Mesothelial cell of epicardium (in vitro differentiated cells): ENCODE data around the gene LHX4. TPM values are rescaled to one million over a fixed set of nuclear protein-coding genes. Genes with fewer than 3 reads are reported as not detected.

ENCODE experiments used
- DNase-seq, 2 experiments: peaks; one replicate each; pipeline ENCODE4 v3.0.0; 2021; ENCODE audit warnings: low spot score in 2 of 2; ENCODE audit not compliant: unreplicated experiment in 2 of 2
- H3K27ac Mint-ChIP-seq: 2 replicates; pipeline ENCODE4 v1.8.0; 2021; ENCODE audit warnings: mixed read lengths
- H3K27me3 Mint-ChIP-seq: 2 replicates; pipeline ENCODE4 v1.8.0; 2021; ENCODE audit warnings: low read depth, mixed read lengths
- H3K36me3 Mint-ChIP-seq: 2 replicates; pipeline ENCODE4 v1.8.0; 2021; ENCODE audit warnings: mixed read lengths
- H3K4me1 Mint-ChIP-seq: 2 replicates; pipeline ENCODE4 v1.8.0; 2021; ENCODE audit warnings: mixed read lengths
- H3K4me3 Mint-ChIP-seq: 2 replicates; pipeline ENCODE4 v1.8.0; 2021; ENCODE audit warnings: mild to moderate bottlenecking, moderate library complexity, mixed read lengths
- H3K9me3 Mint-ChIP-seq: 2 replicates; pipeline ENCODE4 v1.8.0; 2021; ENCODE audit warnings: mixed read lengths
- total RNA-seq: library from RNA; stranded (reverse); gene quantifications from 3 replicates; pipeline ENCODE4 v1.2.1, GENCODE V29; 2021
- TF ChIP-seq, protein P1 (sequence below): fragments of 200-600 bp; sonication (generic); IDR thresholded peaks from one replicate; pipeline ENCODE4 v1.5.0; 2021; ENCODE audit warnings: antibody characterized with exemption; ENCODE audit not compliant: unreplicated experiment

LHX4 gene
- total RNA-seq, 1 donor from 2014 or later: 0.54 TPM

DNA sequence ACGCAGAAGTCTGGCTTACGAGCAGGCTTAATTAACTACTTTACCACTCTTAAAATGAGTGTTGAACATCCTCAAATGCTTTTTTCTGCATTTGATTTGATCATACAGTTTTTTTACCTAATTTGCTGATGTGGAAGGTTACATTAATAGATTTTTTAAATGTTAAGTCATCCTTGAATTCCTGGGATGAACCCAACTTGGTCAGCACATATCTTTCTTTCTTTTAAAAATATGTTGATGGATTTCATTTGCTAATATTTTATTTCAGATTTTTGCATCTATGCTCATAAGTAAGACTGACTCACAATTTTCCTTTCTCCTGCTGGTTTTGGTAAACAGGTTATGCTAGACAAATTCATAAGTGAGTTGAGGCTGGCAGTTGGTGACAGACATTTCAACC, 82.9 kb downstream of the LHX4 start:
- no peak for DNase-seq
- Mint-ChIP-seq H3K4me1 (peaks cover 5% of the 10 kb centered on the region), H3K4me3 (no peak overlapping the region), H3K36me3 (peaks cover 7% of the 10 kb centered on the region), H3K27ac (no peak overlapping the region), H3K9me3 (no peaks in the 10 kb centered on the region), H3K27me3 (no peaks in the 10 kb centered on the region)
- TF ChIP-seq, protein P1, sequence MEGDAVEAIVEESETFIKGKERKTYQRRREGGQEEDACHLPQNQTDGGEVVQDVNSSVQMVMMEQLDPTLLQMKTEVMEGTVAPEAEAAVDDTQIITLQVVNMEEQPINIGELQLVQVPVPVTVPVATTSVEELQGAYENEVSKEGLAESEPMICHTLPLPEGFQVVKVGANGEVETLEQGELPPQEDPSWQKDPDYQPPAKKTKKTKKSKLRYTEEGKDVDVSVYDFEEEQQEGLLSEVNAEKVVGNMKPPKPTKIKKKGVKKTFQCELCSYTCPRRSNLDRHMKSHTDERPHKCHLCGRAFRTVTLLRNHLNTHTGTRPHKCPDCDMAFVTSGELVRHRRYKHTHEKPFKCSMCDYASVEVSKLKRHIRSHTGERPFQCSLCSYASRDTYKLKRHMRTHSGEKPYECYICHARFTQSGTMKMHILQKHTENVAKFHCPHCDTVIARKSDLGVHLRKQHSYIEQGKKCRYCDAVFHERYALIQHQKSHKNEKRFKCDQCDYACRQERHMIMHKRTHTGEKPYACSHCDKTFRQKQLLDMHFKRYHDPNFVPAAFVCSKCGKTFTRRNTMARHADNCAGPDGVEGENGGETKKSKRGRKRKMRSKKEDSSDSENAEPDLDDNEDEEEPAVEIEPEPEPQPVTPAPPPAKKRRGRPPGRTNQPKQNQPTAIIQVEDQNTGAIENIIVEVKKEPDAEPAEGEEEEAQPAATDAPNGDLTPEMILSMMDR: no peak

DNA sequence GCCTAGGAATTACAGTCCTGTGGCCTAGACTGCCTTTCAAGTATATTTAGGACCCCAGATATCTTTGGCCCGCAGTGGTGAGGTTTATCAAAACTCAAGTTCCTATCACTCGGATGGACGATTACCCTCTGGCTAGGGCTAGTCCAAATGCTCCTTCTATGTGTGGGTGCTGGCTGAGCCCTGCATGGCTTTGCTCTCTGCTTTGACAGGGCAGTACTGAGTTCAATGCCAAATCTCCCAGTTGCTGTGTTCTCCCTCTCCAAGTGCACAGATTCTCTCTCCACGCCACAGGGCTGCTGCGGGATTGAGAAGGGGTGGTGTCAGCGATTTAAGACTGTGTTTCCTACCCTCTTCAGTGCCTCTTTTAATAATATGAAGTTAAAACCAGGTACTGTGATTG, 97.0 kb downstream of the LHX4 start:
- Mint-ChIP-seq H3K9me3 (peaks cover 36% of the 10 kb centered on the region), H3K27ac (no peak overlapping the region), H3K4me1 (no peaks in the 10 kb centered on the region), H3K4me3 (no peak overlapping the region), H3K27me3 (no peaks in the 10 kb centered on the region), H3K36me3 (peaks cover 28% of the 10 kb centered on the region)
- TF ChIP-seq, protein P1: no peak
- no peak for DNase-seq

Other genes starting within 250 kb of the LHX4 start
- gene QSOX1, start 75.4 kb upstream of the LHX4 start, total RNA-seq: 70.6 to 72.4 TPM (median 71.7 TPM) in 3 replicates